Measurements from ENCODE around the gene CUZD1. TPM values are rescaled to one million over a fixed set of nuclear protein-coding genes. Genes with fewer than 3 reads are reported as not detected.

The CUZD1 gene
- total and polyA plus RNA-seq, 2 of the 4 experiments (the other 2 are of a cell fraction): 0.36 to 0.67 TPM

DNA sequence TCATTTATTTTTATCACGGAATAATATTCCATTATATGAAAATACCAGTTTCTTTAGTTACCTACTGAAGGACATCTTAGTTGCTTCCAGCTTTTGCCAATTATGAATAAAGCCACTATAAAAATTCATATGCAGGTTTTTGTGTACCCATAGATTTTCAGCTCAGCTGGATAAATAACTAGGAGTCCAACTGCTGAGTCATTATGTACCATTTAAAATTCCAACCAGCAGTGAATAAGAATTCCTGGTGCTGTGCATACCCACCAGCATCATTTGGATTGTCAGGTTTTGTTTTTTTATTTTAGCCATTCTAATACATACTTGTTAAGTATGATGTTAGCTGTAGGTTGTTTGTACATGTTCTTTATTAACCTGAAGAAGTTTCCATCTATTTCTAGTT is 19.2 kb upstream of the CUZD1 start:
- peaks cover 5 to 14% of the 10 kb centered on the region in 2 experiments; a peak in 3 of 4 replicates for H3K79me1 ChIP-seq (ENCODE audit: low read depth in 1 of 2, low read length in 2 of 2)
- no peaks in the 10 kb centered on the region for H3K36me3 ChIP-seq (ENCODE audit: control insufficient read depth, insufficient read depth, low read length)
- no peak overlapping the region for H3K4me2 ChIP-seq (ENCODE audit: low read depth, low read length)
- ChIA-PET POLR2A (ENCODE audit: unreplicated experiment) (interaction anchor here (0.9 to 1.0 kb wide), 2 partner anchors 10 kb away, joined by 3 read pairs; no protein-coding TSS in a partner anchor), CTCF (no interaction called here)
- H2AFZ ChIP-seq (replicated peaks; ENCODE audit: low read length, poor library complexity): no peak overlapping the region
- H2AK5ac ChIP-seq (ENCODE audit: low read depth, low read length): no peak overlapping the region
- no peaks in the 10 kb centered on the region for H3K27me3 ChIP-seq (ENCODE audit: control insufficient read depth, insufficient read depth, low read length)
- H3K18ac ChIP-seq (ENCODE audit: low read depth, low read length): no peak overlapping the region
- intact Hi-C loops (cut with micrococcal nuclease) (loop anchor here (5.0 kb wide), 1 partner anchor 72 kb away; no protein-coding TSS in a partner anchor), in situ Hi-C loops (cut with MboI; ENCODE audit: low sequenced_read_pairs) (loop anchor here (25.0 kb wide), 2 partner anchors 297 to 703 kb away; partner anchors contain the start of gene BUB3), dilution Hi-C loops (cut with HindIII; ENCODE audit: low sequenced_read_pairs, unreplicated experiment) (no loop called here)
- no peaks in the 10 kb centered on the region for H3K9me3 ChIP-seq (ENCODE audit: control insufficient read depth, insufficient read depth, low read length)
- no peaks in the 10 kb centered on the region for H4K20me1 ChIP-seq (ENCODE audit: insufficient read depth, low read length)
- TF ChIP-seq, protein P1, sequence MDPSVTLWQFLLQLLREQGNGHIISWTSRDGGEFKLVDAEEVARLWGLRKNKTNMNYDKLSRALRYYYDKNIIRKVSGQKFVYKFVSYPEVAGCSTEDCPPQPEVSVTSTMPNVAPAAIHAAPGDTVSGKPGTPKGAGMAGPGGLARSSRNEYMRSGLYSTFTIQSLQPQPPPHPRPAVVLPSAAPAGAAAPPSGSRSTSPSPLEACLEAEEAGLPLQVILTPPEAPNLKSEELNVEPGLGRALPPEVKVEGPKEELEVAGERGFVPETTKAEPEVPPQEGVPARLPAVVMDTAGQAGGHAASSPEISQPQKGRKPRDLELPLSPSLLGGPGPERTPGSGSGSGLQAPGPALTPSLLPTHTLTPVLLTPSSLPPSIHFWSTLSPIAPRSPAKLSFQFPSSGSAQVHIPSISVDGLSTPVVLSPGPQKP (IDR thresholded peaks at IDR 0.05; ENCODE audit: borderline replicate concordance, low read depth, low read length): no peak
- TF ChIP-seq NFE2L2 (IDR thresholded peaks at IDR 0.05; ENCODE audit: low read depth, low read length): peak; percentile 90
- peak; percentile 50 for TF ChIP-seq MAFK (IDR thresholded peaks at IDR 0.05; ENCODE audit: low read depth, low read length)
- no peak for TF ChIP-seq BHLHE40 (IDR thresholded peaks at IDR 0.05; ENCODE audit: low read depth, low read length)
- no peak for TF ChIP-seq POLR2A (IDR thresholded peaks at IDR 0.05; ENCODE audit: low read depth, low read length)
- H3K4me3 ChIP-seq (ENCODE audit: insufficient read depth, low read depth, low read length): no peak overlapping the region
- H3K4me1 ChIP-seq (ENCODE audit: control insufficient read depth, insufficient read depth, low read length): peaks cover 14% of the 10 kb centered on the region
- H2AK9ac ChIP-seq (replicated peaks; ENCODE audit: low read depth, low read length, poor library complexity): no peak overlapping the region
- no CpG with 5 or more reads among the region's 1 CpG for WGBS, 2 experiments (ENCODE audit: extremely low coverage in 2 of 2, insufficient read length in 1 of 2)
- H2BK120ac ChIP-seq (ENCODE audit: low read depth, low read length): peak overlapping the region; percentile 93; the same call in 1 of the 2 replicates
- BruUV-seq (replicated peaks): no TSS peak
- no peak overlapping the region; the same call in 1 of the 2 replicates for H4K5ac ChIP-seq (ENCODE audit: low read depth, low read length)
- peak overlapping the region; percentile 73; the same call in 1 of the 2 replicates for H3K4ac ChIP-seq (ENCODE audit: low read depth, low read length)
- H2BK15ac ChIP-seq (ENCODE audit: low read depth, low read length): peak overlapping the region; percentile 96; the same call in 1 of the 3 replicates
- peak overlapping the region; percentile 96; the same call in 1 of the 2 replicates for H2BK20ac ChIP-seq (ENCODE audit: low read depth, low read length)
- no peak overlapping the region for H3K9ac ChIP-seq (ENCODE audit: low read depth, low read length)
- no peak overlapping the region for H3K56ac ChIP-seq (ENCODE audit: extremely low read depth, insufficient read depth, low read length)
- H3K27ac ChIP-seq (ENCODE audit: insufficient read depth, low read length): no peak overlapping the region
- peak; percentile 76 for ATAC-seq (ENCODE audit: low read depth)
- no peak overlapping the region; the same call in 1 of the 2 replicates for H4K91ac ChIP-seq (ENCODE audit: insufficient read depth, low read depth, low read length)
- DNase-seq: peak; percentile 59
- peak overlapping the region in 1 of 2 experiments; percentile 87; a peak in 1 of 4 replicates for H4K8ac ChIP-seq (ENCODE audit: low read depth in 2 of 2, low read length in 2 of 2)
- no peak overlapping the region for H3K14ac ChIP-seq (replicated peaks; ENCODE audit: low read depth, low read length)
- peak overlapping the region; percentile 68; the same call in 1 of the 2 replicates for H3K23ac ChIP-seq (ENCODE audit: low read depth, low read length)
- H2BK5ac ChIP-seq (ENCODE audit: low read depth, low read length, poor library complexity, severe bottlenecking): peak overlapping the region; percentile 95
- peaks cover 8% of the 10 kb centered on the region for H3K9me1 ChIP-seq (ENCODE audit: insufficient read depth, low read length)
